Peyer's patch (tissue), 4 donors: ENCODE results near the gene MKI67. TPM values are rescaled to one million over a fixed set of nuclear protein-coding genes. Genes with fewer than 3 reads are reported as not detected.

Experiments used
- DNase-seq, 3 donors: peaks; one replicate each; pipeline ENCODE4 v3.0.0-alpha.2; 2017 to 2019
- H3K27ac ChIP-seq, 4 donors: fragments of 200-600 bp; sonication (generic); one replicate each; pipeline ENCODE4 v1.5.1; 2016 to 2019
- H3K27me3 ChIP-seq, 2 donors: fragments of 200-600 bp; sonication (generic); one replicate each; pipeline ENCODE4 v1.5.1; 2019
- H3K36me3 ChIP-seq, 3 donors: fragments of 200-600 bp; sonication (generic); one replicate each; pipeline ENCODE4 v1.5.1; 2016 to 2019
- H3K4me1 ChIP-seq, 4 donors: fragments of 200-600 bp; sonication (generic); one replicate each; pipeline ENCODE4 v1.5.1; 2016 to 2019
- H3K4me3 ChIP-seq, 4 donors: fragments of 200-600 bp; sonication (generic); 1 replicate in 3 of 4; 2 replicates in 1 of 4; pipeline ENCODE4 v1.5.1; 2016 to 2019; ENCODE audit warnings: mild to moderate bottlenecking in 1 of 4
- H3K9me3 ChIP-seq, 4 donors: fragments of 200-600 bp; sonication (generic); one replicate each; pipeline ENCODE4 v1.5.1; 2016 to 2019; ENCODE audit warnings: mild to moderate bottlenecking in 1 of 4
- CTCF ChIP-seq, 6 experiments: fragments of 450-650 bp in 4 of 6; fragments of 200-600 bp in 2 of 6; sonication (generic) in 1 of 6; IDR thresholded peaks; one replicate each; pipeline ENCODE4 v1.5.1; 2017 to 2019; ENCODE audit warnings: antibody characterized with exemption in 6 of 6, mild to moderate bottlenecking in 3 of 6, moderate library complexity in 1 of 6
- POLR2A ChIP-seq, 2 donors: fragments of 450-650 bp; IDR thresholded peaks; one replicate each; pipeline ENCODE4 v1.5.1; 2017; ENCODE audit warnings: antibody characterized with exemption in 2 of 2, mild to moderate bottlenecking in 2 of 2, moderate library complexity in 2 of 2
- total RNA-seq, 4 donors: library from RNA; depleted of rRNA; stranded (reverse); fragments of >200 nt; gene quantifications; one replicate each; pipeline ENCODE4 v1.1.0, GENCODE V29; 2016

MKI67 gene
- total RNA-seq, 4 donors from 2014 or later = 11.9 to 74.3 (median 18.9) TPM

- Histone ChIP-seq H3K4me3 (peak overlapping the region; percentile 58 to 93 (median 66)), H3K36me3 (no peaks in the 10 kb centered on the region), H3K27me3 (no peaks in the 10 kb centered on the region), H3K4me1 (peaks cover 0 to 17% (median 8%) of the 10 kb centered on the region in 4 donors), H3K27ac (peak overlapping the region in 3 of 4 donors; percentile 39 to 51 (median 42)), H3K9me3 (no peaks in the 10 kb centered on the region)
- no peak for TF ChIP-seq POLR2A (IDR thresholded peaks at IDR 0.05)
- TF ChIP-seq CTCF (IDR thresholded peaks at IDR 0.05) = no peak
- peak in 2 of 3 donors; percentile 63 to 65 for DNase-seq
These were observed 743 bp downstream of the MKI67 start for GRCh38 chr10:128125416-128125943.

GRCh38 chr10:128124813-128125403 lies 1.3 kb downstream of the MKI67 start:
- TF ChIP-seq POLR2A (IDR thresholded peaks at IDR 0.05) = no peak
- TF ChIP-seq CTCF (IDR thresholded peaks at IDR 0.05) = no peak
- H3K27me3 ChIP-seq = no peaks in the 10 kb centered on the region
- H3K27ac ChIP-seq = no peak overlapping the region
- H3K9me3 ChIP-seq = no peaks in the 10 kb centered on the region
- DNase-seq = no peak
- H3K4me3 ChIP-seq = peak overlapping the region in 3 of 4 donors; percentile 58 to 93 (median 70)
- no peaks in the 10 kb centered on the region for H3K36me3 ChIP-seq
- H3K4me1 ChIP-seq = peaks cover 0 to 17% (median 8%) of the 10 kb centered on the region in 4 donors

GRCh38 chr10:128123846-128124245 lies 2.4 kb downstream of the MKI67 start:
- Histone ChIP-seq H3K27me3 (no peaks in the 10 kb centered on the region), H3K36me3 (no peaks in the 10 kb centered on the region), H3K4me1 (peaks cover 0 to 17% (median 8%) of the 10 kb centered on the region in 4 donors), H3K9me3 (no peaks in the 10 kb centered on the region), H3K4me3 (no peak overlapping the region), H3K27ac (no peak overlapping the region)
- TF ChIP-seq POLR2A (IDR thresholded peaks at IDR 0.05) (no peak), CTCF (IDR thresholded peaks at IDR 0.05) (no peak)
- no peak for DNase-seq

- Histone ChIP-seq H3K9me3 (no peaks in the 10 kb centered on the region), H3K36me3 (no peaks in the 10 kb centered on the region), H3K4me1 (peaks cover 0 to 17% (median 8%) of the 10 kb centered on the region in 4 donors), H3K4me3 (no peak overlapping the region), H3K27ac (no peak overlapping the region), H3K27me3 (no peaks in the 10 kb centered on the region)
- DNase-seq = no peak
- no peak for TF ChIP-seq POLR2A (IDR thresholded peaks at IDR 0.05)
- no peak for TF ChIP-seq CTCF (IDR thresholded peaks at IDR 0.05)
These were observed 3.3 kb downstream of the MKI67 start for GRCh38 chr10:128122931-128123330.

- Histone ChIP-seq H3K27ac (no peak overlapping the region), H3K4me1 (peaks cover 0 to 17% (median 8%) of the 10 kb centered on the region in 4 donors), H3K27me3 (no peaks in the 10 kb centered on the region), H3K4me3 (no peak overlapping the region), H3K9me3 (no peaks in the 10 kb centered on the region), H3K36me3 (no peaks in the 10 kb centered on the region)
- no peak for TF ChIP-seq CTCF (IDR thresholded peaks at IDR 0.05)
- no peak for TF ChIP-seq POLR2A (IDR thresholded peaks at IDR 0.05)
- DNase-seq = no peak
These were observed 4.3 kb downstream of the MKI67 start for GRCh38 chr10:128121750-128122412.
